ENCODE data around the gene USP50.

DNA sequence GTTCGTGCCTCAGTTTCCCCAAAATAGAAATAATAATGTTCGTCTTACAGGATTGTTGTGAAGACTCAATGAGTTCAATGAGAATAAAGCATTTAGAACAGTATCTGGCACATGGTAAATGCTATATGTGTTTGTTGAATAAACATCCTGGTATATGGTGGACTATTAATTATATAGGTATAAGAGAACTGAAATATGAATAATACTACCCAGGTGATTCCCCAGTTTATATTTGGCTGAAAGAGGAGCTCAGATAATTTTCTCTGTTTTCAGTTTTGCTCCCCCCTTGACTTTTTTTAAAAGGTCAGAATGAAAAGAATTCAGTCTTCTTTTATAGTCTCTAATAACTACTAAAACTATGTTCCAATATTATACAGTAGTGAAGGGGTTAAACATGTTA, 75.4 kb downstream of the USP50 start:
- TF ChIP-seq, protein P1, sequence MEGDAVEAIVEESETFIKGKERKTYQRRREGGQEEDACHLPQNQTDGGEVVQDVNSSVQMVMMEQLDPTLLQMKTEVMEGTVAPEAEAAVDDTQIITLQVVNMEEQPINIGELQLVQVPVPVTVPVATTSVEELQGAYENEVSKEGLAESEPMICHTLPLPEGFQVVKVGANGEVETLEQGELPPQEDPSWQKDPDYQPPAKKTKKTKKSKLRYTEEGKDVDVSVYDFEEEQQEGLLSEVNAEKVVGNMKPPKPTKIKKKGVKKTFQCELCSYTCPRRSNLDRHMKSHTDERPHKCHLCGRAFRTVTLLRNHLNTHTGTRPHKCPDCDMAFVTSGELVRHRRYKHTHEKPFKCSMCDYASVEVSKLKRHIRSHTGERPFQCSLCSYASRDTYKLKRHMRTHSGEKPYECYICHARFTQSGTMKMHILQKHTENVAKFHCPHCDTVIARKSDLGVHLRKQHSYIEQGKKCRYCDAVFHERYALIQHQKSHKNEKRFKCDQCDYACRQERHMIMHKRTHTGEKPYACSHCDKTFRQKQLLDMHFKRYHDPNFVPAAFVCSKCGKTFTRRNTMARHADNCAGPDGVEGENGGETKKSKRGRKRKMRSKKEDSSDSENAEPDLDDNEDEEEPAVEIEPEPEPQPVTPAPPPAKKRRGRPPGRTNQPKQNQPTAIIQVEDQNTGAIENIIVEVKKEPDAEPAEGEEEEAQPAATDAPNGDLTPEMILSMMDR (conservative IDR thresholded peaks at IDR 0.05; ENCODE audit: low read depth, low read length) = no peak
- TF ChIP-seq EZH2 (IDR thresholded peaks at IDR 0.05; ENCODE audit: borderline replicate concordance, low read depth, low read length, poor library complexity, severe bottlenecking) = no peak
